ENCODE data around the gene ADGRV1. TPM values are rescaled to one million over a fixed set of nuclear protein-coding genes. Genes with fewer than 3 reads are reported as not detected.
A peak's percentile ranks its signal among the peaks of the same experiment; 100 is the strongest.

ADGRV1 gene
- total RNA-seq, 1 donor, result 0.18 TPM

GRCh38 chr5:91206103-91206502 is 647.5 kb downstream of the ADGRV1 start:
- no peak for TF ChIP-seq CTCF (IDR thresholded peaks at IDR 0.05; ENCODE audit: insufficient read depth, low read length)
- DNase-seq (ENCODE audit: low read depth), result no peak
- H3K4me3 ChIP-seq (ENCODE audit: low read depth, low read length), result no peak overlapping the region

GRCh38 chr5:91206734-91207133 is 648.1 kb downstream of the ADGRV1 start:
- no peak for TF ChIP-seq CTCF (IDR thresholded peaks at IDR 0.05; ENCODE audit: insufficient read depth, low read length)
- no peak overlapping the region for H3K4me3 ChIP-seq (ENCODE audit: low read depth, low read length)
- peak; percentile 72 for DNase-seq (ENCODE audit: low read depth)

GRCh38 chr5:91207248-91207647 is 648.7 kb downstream of the ADGRV1 start:
- no peak for TF ChIP-seq CTCF (IDR thresholded peaks at IDR 0.05; ENCODE audit: insufficient read depth, low read length)
- peak; percentile 43 for DNase-seq (ENCODE audit: low read depth)

DNA sequence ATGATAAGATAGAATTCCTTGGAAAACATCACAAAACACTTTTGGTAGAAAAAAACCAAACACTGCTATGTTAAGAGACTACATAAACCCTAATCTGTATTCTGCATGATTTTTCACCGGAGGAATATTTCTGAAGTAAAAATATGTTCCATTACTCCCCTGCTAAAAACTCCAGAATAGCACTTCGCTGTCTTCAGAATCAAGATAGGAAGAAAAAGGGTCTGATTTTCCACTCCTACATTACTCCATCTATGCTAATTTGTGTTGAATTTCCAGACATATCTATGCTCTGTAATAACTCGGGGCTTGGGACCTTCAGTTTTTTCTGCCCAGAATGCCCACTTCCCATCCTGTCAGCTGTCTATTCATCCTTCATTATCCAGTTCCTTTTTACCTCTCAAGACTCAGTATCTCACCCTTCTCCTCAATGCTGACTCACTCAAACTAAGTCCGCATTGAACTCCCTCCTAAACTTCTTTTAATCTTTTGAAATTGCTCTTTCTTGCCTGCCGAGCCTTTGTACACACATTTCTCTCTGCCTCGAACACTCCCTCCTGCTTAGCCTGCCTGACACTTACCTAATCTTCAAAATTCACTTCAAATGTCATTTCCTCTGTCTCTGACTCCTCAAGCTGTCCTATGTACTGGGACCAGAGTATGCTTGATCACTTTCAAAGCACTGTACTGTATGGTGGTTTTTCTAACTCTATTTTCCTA is 653.6 kb downstream of the ADGRV1 start:
- no peak for TF ChIP-seq CTCF (IDR thresholded peaks at IDR 0.05; ENCODE audit: insufficient read depth, low read length)
- peak; percentile 67 for DNase-seq (ENCODE audit: low read depth)
- H3K4me3 ChIP-seq (ENCODE audit: low read depth, low read length), result peak overlapping the region; percentile 41

More at GRCh38 chr5:91207248-91207647, 648.7 kb downstream of the ADGRV1 start:
- H3K4me3 ChIP-seq (ENCODE audit: low read depth, low read length), result no peak overlapping the region

DNA sequence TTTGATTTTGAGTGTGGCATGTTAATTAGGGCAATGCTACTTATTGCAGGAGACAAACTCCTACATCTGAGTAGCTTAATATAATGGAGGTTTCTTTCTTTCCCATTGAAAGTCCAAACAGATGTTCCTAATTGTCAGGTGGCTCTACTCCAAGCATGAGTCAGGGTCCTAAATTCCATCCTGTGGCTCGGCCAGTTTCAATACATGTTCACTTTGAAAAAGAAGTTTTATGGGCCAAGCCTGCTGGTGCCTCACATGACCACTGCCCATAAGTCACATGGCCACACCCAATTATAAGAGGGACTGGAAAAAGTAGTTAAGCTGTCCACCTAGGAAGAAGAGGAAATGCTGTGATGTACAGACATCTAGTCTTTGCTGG is 654.1 kb downstream of the ADGRV1 start:
- peak overlapping the region; percentile 41 for H3K4me3 ChIP-seq (ENCODE audit: low read depth, low read length)
- peak; percentile 98 for DNase-seq (ENCODE audit: low read depth)
- no peak for TF ChIP-seq CTCF (IDR thresholded peaks at IDR 0.05; ENCODE audit: insufficient read depth, low read length)

Other genes starting within 250 kb of the ADGRV1 start
- gene CETN3, start 149.0 kb upstream of the ADGRV1 start, total RNA-seq (ENCODE audit: low replicate concordance), result 17.2 and 60.8 TPM in 2 replicates
- gene MBLAC2, start 84.0 kb upstream of the ADGRV1 start, total RNA-seq (ENCODE audit: low replicate concordance), result 6.4 and 10.3 TPM in 2 replicates
- 6.7 and 20.6 TPM in 2 replicates for gene POLR3G, start 83.9 kb upstream of the ADGRV1 start, total RNA-seq (ENCODE audit: low replicate concordance)
- 8.2 and 25.8 TPM in 2 replicates for gene LYSMD3, start 29.2 kb upstream of the ADGRV1 start, total RNA-seq (ENCODE audit: low replicate concordance)